Stimulated activated CD8-positive, alpha-beta memory T cell treated with anti-CD3 and anti-CD28 coated beads, Interleukin-15, amount 100 ng/mL, for 48 hours (primary cell): ENCODE results near the gene NTN3.

Source experiments
- DNase-seq, 2 donors: peaks; one replicate each; pipeline ENCODE4 v3.0.0-alpha.2; 2020; ENCODE audit warnings: low read depth in 2 of 2

NTN3 gene

DNA sequence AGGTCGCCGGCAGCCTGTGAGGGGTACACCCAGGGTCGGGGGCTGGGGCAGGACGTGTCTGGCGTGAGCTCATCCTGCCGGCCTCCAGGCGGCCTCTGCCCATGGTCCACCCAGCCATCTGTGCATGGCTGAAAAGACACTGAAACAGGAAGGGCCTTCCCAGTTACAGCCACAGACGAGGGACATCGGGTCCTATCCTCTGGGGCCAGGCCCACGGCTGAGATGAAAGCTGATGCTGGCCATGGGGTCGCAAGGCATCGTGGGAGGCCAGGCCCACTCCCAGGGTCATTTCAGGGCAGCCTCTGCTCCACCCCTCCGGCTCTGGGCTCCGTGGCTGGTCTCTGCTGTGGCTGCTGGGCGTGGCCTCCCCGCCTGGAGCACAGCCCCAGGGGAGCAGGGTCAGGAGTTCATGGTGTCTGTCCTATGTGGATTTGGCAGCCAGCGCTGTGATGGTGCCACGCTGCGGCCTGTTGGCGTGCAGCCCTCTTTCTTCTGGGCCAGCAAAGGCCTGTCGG lies 26.1 kb downstream of the NTN3 start:
- no peak for DNase-seq

- DNase-seq, result no peak
Observed at GRCh38 chr16:2497695-2498484, 26.8 kb downstream of the NTN3 start.

DNA sequence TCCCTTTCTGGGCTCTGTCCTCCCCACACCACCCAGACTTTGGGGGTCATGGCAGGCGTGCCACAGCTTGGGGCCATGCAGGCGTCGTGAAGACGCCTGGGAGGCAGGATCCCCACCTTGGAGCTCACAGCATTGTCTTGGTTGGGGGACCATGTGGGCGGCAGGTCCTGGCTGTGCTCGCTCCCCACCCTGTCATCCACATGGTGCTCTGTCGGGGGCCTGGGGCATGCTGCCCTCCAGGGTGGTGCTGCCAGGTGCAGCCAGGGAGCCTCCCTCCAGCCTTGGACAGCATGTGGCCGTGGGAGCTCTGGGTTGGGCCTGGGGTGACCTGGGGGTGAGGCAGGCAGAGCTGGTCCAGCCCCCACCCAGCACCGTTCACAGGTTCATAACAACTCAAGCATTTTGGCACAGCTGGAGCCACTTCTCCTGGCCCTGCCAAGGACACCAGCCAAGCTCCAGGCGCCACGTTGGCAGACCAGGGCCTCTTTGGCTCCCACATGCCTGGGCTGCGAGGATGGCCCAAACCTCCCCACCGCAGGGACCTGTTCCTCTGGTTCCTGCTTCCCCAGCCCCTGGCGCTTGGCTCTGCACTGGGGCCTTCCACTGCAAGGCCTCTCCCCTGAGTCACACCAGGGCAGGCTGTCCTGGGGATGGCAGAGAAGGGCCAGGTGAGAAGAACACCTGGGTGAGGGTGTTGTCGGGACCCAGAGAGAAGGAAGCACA lies 27.6 kb downstream of the NTN3 start:
- DNase-seq, result no peak

DNA sequence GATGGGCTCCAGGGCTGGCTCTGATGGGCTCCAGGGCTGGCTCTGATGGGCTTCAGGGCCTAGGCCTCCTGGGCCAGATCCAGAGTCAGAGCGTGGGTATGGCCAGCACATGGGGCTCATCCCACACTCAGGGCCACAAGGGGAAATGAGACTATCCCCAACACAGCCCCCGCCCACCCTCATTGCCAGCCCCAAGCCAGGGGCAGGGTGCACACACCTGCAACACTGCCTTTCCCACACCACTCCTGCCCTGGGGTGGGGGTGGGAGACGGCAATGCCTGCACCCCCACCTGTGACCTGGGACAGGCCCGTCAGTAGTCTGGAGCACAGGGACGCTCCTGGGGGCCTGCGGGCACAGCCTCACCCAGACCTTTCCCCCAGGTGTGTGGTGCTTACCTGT lies 28.4 kb downstream of the NTN3 start:
- DNase-seq, result no peak

GRCh38 chr16:2499890-2500429 lies 28.9 kb downstream of the NTN3 start:
- no peak for DNase-seq

DNA sequence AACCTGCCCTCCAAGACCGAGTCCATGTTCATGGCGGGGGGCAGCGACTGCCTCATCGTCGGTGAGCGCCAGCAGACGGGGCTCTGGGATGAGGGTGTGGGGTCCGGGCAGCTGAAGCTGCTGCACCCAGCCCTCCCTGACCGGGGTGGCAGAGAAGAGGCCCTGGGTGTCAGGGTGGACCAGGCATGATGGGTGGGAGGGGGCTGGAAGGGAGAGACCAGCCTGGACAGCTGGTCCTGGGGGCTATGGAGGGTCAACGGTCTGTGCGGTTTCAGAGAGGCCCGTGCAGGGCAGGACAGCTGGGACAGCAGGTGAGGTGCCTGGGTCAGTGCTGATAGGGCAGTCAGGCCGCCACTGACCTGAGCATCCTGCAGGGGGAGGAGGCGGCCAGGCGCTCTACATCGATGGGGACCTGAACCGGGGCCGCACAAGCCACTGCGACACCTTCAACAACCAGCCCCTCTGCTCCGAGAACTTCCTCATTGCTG lies 29.4 kb downstream of the NTN3 start:
- DNase-seq, result no peak

GRCh38 chr16:2500918-2501750 lies 30.0 kb downstream of the NTN3 start:
- DNase-seq, result peak; percentile 58 to 60

GRCh38 chr16:2501946-2502895 lies 31.1 kb downstream of the NTN3 start:
- no peak for DNase-seq

DNA sequence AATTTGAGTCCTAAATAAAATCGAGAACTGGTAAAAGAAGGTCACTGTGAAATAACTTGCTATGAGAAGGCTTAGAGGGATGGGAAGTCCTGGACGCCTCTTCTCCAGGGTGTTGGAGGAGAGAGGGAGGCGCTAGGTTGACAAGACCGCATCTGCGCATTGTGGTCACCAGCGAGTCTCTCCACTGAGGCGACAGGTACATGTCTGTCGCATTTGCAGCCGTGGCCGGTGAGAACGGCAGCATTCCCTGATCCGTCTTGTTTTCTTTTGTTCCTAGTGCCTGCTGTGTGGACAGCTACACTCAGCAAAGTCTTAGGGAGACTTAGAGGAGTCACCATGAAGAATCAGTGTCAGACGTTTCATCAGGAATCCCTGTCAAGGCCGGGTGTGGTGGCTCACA lies 34.6 kb downstream of the NTN3 start:
- no peak for DNase-seq

DNA sequence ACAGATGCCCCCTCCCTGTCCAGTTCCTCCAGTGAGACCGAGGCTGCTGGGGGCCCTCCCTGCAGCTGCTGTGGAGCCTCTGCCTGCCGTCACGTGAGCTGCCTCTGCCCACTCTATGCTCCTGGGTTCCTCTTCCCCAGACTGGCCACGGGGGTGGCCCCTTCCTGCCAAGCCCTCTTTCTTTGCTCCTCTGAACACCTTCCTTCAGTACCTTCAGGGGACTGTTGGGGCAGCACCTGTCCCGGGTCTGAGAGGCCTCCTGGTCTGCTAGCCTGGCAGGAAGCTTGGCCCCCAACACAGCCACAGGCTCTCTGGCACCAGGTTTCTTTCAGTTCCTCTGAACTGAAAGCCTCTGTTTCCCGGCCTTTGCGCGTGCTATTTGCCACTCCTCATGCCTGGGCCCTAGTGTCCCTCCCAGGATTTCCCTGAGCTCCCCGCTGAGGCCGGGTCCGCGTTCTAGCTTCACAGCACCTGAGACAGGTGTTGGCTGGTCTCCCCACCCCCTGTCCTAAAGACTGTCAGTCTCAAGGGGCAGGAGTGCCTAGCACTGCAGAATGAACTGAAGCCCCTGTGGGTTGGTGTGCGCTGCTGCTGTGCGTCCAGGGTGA lies 36.1 kb downstream of the NTN3 start:
- DNase-seq, result no peak

- no peak for DNase-seq
Observed at GRCh38 chr16:2507665-2508064, 36.6 kb downstream of the NTN3 start.

DNA sequence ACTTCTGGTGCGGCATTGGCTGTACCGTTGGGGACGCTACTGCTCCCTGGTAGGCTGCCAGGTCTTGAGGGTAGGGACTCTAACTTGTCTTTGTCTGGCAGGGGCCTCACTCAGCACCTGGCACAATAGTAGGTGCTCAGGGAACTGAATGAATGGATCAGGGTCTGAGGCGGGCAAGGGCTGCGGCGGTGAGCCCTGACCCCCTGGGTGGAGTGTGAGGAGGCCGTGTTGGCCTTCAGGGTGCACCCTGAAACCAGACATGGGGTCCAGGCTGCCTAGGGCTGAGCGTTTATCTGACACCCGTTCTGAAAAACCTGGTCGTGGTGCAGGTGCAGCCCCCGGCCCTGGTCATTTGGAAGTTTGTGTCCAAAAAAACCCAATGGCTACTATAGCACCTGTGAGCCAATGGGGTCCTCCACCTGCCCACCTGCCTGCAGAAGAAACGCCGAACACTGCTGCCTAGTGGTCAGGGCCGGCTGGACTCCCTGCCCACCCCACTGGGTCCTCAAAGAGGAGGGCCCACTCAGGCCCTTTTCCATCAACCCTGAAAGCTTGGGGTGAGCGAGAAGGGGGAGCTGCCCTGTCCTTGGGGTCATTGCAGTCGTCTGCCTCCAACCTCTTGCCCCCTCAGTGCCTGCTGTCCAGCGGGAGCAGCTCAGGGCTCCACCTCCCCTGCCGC lies 37.8 kb downstream of the NTN3 start:
- DNase-seq, result no peak

DNA sequence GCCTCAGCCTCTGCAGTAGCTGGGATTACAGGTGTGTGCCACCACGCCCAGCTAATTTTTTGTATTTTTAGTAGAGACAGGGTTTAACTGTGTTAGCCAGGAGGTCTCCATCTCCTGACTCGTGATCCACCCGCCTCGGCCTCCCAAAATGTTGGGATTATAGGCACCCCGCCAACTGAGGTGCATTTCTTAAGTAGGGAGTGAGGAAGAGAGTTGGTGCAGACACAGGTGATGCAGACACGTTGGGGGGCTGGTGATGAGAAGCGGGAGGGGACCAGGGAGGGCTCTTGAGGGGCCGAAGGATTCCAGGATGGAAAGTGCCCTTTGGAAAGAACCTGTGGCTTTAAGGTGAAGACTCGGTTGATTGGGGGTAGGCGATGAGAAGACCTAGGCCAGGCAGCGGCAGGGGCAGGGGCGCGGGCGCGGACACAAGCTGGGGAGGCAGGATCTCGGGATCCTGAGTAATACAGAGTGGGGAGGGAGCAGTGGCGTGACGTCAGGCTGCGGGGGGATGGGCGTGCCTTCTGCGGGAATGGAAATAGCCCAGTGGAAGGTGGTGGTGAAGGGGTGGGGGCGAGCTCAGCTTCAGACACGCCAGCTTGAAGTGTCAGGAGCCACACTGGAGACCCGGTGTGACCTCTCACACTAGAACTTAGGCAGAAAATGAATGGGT lies 40.2 kb downstream of the NTN3 start:
- DNase-seq, result no peak

DNA sequence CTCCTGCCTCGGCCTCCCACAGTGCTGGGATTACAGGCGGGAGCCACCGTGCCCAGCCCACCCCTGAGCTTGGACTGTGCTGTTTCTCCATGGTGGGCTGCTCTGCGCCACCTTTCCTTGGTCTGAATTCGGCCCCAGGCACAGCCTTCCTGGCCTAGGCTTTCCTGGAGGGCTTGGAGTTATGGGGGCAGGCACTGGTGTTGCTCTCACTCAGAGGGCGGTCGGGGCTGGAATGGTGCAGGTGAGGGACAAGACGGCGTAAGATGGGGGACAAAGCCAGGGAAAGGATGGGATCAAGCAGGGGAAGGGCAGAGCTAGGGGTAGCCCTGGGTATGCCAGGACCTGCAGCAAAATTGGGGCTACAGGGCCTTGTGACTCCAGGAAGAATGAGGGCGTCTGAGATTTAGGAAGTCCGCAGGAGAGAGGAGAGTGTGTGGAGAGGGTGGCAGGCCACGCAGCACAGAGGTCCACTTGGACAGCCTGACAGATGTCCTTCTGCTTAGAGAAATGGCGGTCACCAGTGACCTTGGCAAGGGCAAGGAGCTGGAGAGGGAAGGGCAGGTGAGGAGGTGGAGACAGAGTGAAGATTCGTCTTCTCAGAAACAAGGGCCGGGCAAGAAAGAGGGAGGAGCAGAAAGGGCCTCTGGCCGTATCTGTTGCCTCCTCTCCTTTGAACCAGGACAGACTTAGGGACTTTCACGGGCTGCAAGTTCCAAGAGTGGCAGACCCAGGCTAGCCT lies 41.1 kb downstream of the NTN3 start:
- no peak for DNase-seq

- DNase-seq, result no peak
Observed at GRCh38 chr16:2512735-2513404, 41.8 kb downstream of the NTN3 start.

DNA sequence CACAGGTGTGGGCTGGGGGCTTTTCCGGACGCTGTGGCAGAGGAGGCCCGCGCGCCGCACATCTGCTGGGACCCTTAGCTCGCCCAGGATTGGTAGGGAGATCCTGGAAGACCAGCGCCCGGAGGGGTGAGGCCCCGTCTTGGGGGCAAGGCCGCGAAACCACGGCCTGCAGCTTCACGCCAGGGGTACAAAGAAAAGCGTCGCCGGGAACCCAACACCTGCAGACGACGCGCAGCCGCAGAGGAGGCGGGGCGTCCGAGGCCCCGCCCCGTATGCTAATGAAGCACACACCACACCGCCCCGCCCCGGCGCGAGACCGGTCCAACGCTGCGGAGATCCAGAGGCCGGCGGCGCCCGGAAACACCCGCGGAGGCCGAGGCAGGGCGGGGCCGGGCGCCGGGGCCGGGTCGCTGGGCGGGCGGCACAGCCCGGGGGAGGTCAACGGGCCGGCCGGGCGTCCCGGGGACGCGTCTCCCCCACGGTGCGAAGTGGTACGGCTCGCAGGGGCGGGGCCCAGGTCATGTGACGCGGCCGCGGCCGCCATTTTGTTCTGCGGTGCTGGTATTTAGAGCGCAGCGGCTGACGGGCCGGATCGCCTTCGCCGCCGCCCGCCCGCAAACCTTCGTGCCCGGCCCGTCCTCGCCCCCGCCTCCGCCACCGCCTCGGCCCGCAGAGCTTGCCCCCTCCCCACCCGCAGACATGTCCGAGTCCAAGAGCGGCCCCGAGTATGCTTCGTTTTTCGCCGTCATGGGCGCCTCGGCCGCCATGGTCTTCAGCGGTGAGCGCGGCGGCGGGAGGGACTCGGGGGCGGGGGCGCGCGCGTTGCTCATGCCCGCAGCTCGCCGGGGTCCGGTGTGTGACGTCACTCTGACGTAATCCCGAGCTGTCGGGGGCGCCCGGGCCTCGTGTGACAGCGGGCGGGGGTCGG lies 42.6 kb downstream of the NTN3 start, which contains the start of gene ATP6V0C:
TSS of gene ATP6V0C (plus strand) at position 548 of the 928 bp plus-strand sequence. CDS start at position 700, 152 bp downstream.
- peak; percentile 81 to 83 for DNase-seq
